H1 (cell line): Measurements from ENCODE around the gene MED17.

Experiments
- KDM1A ChIP-seq: fragments of 200-600, 300-600 bp; sonication (generic); IDR thresholded peaks from 2 replicates; pipeline ENCODE4 v1.7.1; 2016; ENCODE audit warnings: mild to moderate bottlenecking, low read length, borderline replicate concordance
- POLR2A ChIP-seq, 2 experiments: IDR thresholded peaks; 1 replicate in 1 of 2; 2 replicates in 1 of 2; pipeline ENCODE4 v1.6.1; 2011; ENCODE audit warnings: low read depth in 2 of 2, low read length in 2 of 2, mild to moderate bottlenecking in 2 of 2; ENCODE audit errors: control extremely low read depth in 1 of 2
- SIN3A ChIP-seq, 2 experiments: IDR thresholded peaks in 1 of 2; conservative IDR thresholded peaks in 1 of 2; 2 replicates each; pipeline ENCODE4 v1.6.1; 2011 to 2012; ENCODE audit warnings: low read length in 2 of 2, improper control_type of control experiment in 1 of 2, low read depth in 1 of 2, mild to moderate bottlenecking in 1 of 2
- TAF1 ChIP-seq: IDR thresholded peaks from 2 replicates; pipeline ENCODE4 v1.6.1; 2011; ENCODE audit warnings: mild to moderate bottlenecking, low read depth, low read length
- TF ChIP-seq, protein P1 (sequence below), 3 experiments: IDR thresholded peaks; 1 replicate in 2 of 3; 2 replicates in 1 of 3; pipeline versions ENCODE4 v1.5.1 to v1.6.1; 2011; ENCODE audit warnings: low read length in 3 of 3, mild to moderate bottlenecking in 3 of 3, inconsistent platforms in 2 of 3, low read depth in 1 of 3, moderate library complexity in 1 of 3; ENCODE audit not compliant: insufficient read depth in 1 of 3; ENCODE audit errors: control extremely low read depth in 1 of 3

DNA sequence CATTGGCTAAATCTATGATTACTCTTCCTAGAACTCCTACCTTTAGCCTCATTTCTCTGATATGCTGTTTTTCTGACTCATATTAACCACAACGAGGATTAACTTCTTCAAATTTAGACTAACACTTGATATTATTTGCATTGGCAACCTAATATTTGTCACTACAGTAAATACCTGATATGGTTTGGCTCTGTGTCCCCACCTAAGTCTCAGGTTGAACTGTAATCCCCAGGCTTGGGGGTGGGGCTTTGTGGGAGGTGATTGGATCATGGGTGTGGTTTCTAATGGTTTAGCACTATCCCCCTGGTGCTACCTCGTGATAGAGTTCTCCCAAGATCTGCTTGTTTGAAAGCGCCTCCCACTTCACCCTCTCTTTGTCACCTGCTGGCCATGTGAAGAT, 17.1 kb upstream of the MED17 start:
- TF ChIP-seq SIN3A (conservative IDR thresholded peaks at IDR 0.05 in 1 of 2, IDR thresholded peaks at IDR 0.05 in 1 of 2; ENCODE audit: low read depth in 1 of 2, low read length in 2 of 2), result no peak
- TF ChIP-seq, protein P1, sequence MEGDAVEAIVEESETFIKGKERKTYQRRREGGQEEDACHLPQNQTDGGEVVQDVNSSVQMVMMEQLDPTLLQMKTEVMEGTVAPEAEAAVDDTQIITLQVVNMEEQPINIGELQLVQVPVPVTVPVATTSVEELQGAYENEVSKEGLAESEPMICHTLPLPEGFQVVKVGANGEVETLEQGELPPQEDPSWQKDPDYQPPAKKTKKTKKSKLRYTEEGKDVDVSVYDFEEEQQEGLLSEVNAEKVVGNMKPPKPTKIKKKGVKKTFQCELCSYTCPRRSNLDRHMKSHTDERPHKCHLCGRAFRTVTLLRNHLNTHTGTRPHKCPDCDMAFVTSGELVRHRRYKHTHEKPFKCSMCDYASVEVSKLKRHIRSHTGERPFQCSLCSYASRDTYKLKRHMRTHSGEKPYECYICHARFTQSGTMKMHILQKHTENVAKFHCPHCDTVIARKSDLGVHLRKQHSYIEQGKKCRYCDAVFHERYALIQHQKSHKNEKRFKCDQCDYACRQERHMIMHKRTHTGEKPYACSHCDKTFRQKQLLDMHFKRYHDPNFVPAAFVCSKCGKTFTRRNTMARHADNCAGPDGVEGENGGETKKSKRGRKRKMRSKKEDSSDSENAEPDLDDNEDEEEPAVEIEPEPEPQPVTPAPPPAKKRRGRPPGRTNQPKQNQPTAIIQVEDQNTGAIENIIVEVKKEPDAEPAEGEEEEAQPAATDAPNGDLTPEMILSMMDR (IDR thresholded peaks at IDR 0.05; ENCODE audit: control extremely low read depth in 1 of 3, insufficient read depth in 1 of 3, low read depth in 1 of 3, low read length in 3 of 3), result no peak
- TF ChIP-seq POLR2A (IDR thresholded peaks at IDR 0.05; ENCODE audit: control extremely low read depth in 1 of 2, low read depth in 2 of 2, low read length in 2 of 2), result no peak
- no peak for TF ChIP-seq TAF1
- TF ChIP-seq KDM1A, result no peak
